Liver (tissue), 9 donors: ENCODE measurements around the gene VAC14. TPM values are rescaled to one million over a fixed set of nuclear protein-coding genes. Genes with fewer than 3 reads are reported as not detected.

Experiments used
- DNase-seq: peaks from one replicate; pipeline ENCODE4 v3.0.0-alpha.2; 2017; ENCODE audit warnings: low spot score
- H3K27ac ChIP-seq, 2 donors: one replicate each; pipeline ENCODE4 v1.7.0; 2013; ENCODE audit warnings: inconsistent platforms in 2 of 2, low read length in 2 of 2, control low read depth in 1 of 2, low read depth in 1 of 2, mild to moderate bottlenecking in 1 of 2
- H3K27me3 ChIP-seq, 4 donors: one replicate each; pipeline versions ENCODE4 v1.6.1 to v1.7.0; 2013; ENCODE audit warnings: low read length in 3 of 4, inconsistent platforms in 1 of 4, mild to moderate bottlenecking in 1 of 4, moderate library complexity in 1 of 4; ENCODE audit not compliant: control insufficient read depth in 4 of 4, insufficient read depth in 4 of 4
- H3K36me3 ChIP-seq, 4 donors: one replicate each; pipeline versions ENCODE4 v1.6.1 to v1.7.0; 2013; ENCODE audit warnings: low read length in 3 of 4, mild to moderate bottlenecking in 3 of 4, low read depth in 1 of 4, moderate library complexity in 1 of 4; ENCODE audit not compliant: control insufficient read depth in 4 of 4, insufficient read depth in 3 of 4
- H3K4me1 ChIP-seq, 4 donors: one replicate each; pipeline versions ENCODE4 v1.6.1 to v1.7.0; 2013; ENCODE audit warnings: low read length in 3 of 4, mild to moderate bottlenecking in 3 of 4, moderate library complexity in 1 of 4; ENCODE audit not compliant: control insufficient read depth in 4 of 4, insufficient read depth in 4 of 4
- H3K4me3 ChIP-seq, 3 donors: one replicate each; pipeline versions ENCODE4 v1.6.1 to v1.7.0; 2013; ENCODE audit warnings: low read length in 3 of 3, control low read depth in 1 of 3, low read depth in 1 of 3, mild to moderate bottlenecking in 1 of 3
- H3K9ac ChIP-seq, 2 donors: one replicate each; pipeline ENCODE4 v1.7.0; 2013; ENCODE audit warnings: low read length in 2 of 2, mild to moderate bottlenecking in 2 of 2, moderate library complexity in 2 of 2, control low read depth in 1 of 2, low read depth in 1 of 2
- H3K9me3 ChIP-seq, 4 donors: one replicate each; pipeline versions ENCODE4 v1.6.1 to v1.7.0; 2013; ENCODE audit warnings: low read length in 3 of 4; ENCODE audit not compliant: control insufficient read depth in 4 of 4
- ATF3 ChIP-seq: IDR thresholded peaks from 2 replicates; pipeline ENCODE4 v1.6.1; 2016; ENCODE audit warnings: antibody characterized with exemption
- EGR1 ChIP-seq, 2 donors: IDR thresholded peaks; 2 replicates each; pipeline ENCODE4 v1.6.1; 2016 to 2018; ENCODE audit warnings: antibody characterized with exemption in 2 of 2, low read depth in 2 of 2
- FOXA1 ChIP-seq: IDR thresholded peaks from 2 replicates; pipeline ENCODE4 v1.6.1; 2016; ENCODE audit warnings: antibody characterized with exemption
- FOXA2 ChIP-seq: IDR thresholded peaks from 2 replicates; pipeline ENCODE4 v1.6.1; 2016; ENCODE audit warnings: antibody characterized with exemption
- GABPA ChIP-seq, 2 donors: IDR thresholded peaks in 1 of 2; conservative IDR thresholded peaks in 1 of 2; 2 replicates each; pipeline ENCODE4 v1.6.1; 2016; ENCODE audit warnings: antibody characterized with exemption in 2 of 2, mild to moderate bottlenecking in 1 of 2, moderate library complexity in 1 of 2
- HNF4A ChIP-seq, 2 donors: conservative IDR thresholded peaks; 2 replicates each; pipeline ENCODE4 v1.6.1; 2016; ENCODE audit warnings: antibody characterized with exemption in 2 of 2, mild to moderate bottlenecking in 2 of 2
- HNF4G ChIP-seq: IDR thresholded peaks from 2 replicates; pipeline ENCODE4 v1.6.1; 2016; ENCODE audit warnings: antibody characterized with exemption
- JUND ChIP-seq, 2 donors: IDR thresholded peaks; 2 replicates each; pipeline ENCODE4 v1.6.1; 2016; ENCODE audit warnings: antibody characterized with exemption in 2 of 2
- NR2F2 ChIP-seq: IDR thresholded peaks from 2 replicates; pipeline ENCODE4 v1.6.1; 2016; ENCODE audit warnings: antibody characterized with exemption
- RAD21 ChIP-seq, 2 donors: IDR thresholded peaks; 2 replicates each; pipeline ENCODE4 v1.6.1; 2016; ENCODE audit warnings: antibody characterized with exemption in 2 of 2, mild to moderate bottlenecking in 2 of 2
- RXRA ChIP-seq, 2 donors: IDR thresholded peaks; 2 replicates each; pipeline ENCODE4 v1.6.1; 2017 to 2018; ENCODE audit warnings: antibody characterized with exemption in 2 of 2, mild to moderate bottlenecking in 1 of 2
- SP1 ChIP-seq: IDR thresholded peaks from 2 replicates; pipeline ENCODE4 v1.6.1; 2018; ENCODE audit warnings: antibody characterized with exemption, mild to moderate bottlenecking
- TAF1 ChIP-seq: conservative IDR thresholded peaks from 2 replicates; pipeline ENCODE4 v1.6.1; 2016; ENCODE audit warnings: antibody characterized with exemption, mild to moderate bottlenecking
- YY1 ChIP-seq: IDR thresholded peaks from 2 replicates; pipeline ENCODE4 v1.6.1; 2016; ENCODE audit warnings: antibody characterized with exemption, mild to moderate bottlenecking
- WGBS: extraction: QIAGEN DNeasy Blood & Tissue Kit; methylation state at CpG from one replicate; pipeline ENCODE4 v1.1.7; 2013; 5-methylcytosine and 5-hydroxymethylcytosine counted together
- polyA plus RNA-seq, 2 donors: library from polyadenylated mRNA; stranded (reverse) in 1 of 2; unstranded in 1 of 2; fragments of 200-250 nt in 1 of 2; fragments of >200 nt in 1 of 2; fragmentation: Nextera tagmentation in 1 of 2; extraction: Ambion mirVana in 1 of 2; gene quantifications; one replicate each; pipeline versions ENCODE4 v1.2.1 to v1.2.3, GENCODE V29; 2013 to 2015
- total RNA-seq, 2 donors: library from RNA; depleted of rRNA; stranded (reverse); fragments of >200 nt; gene quantifications; one replicate each; pipeline ENCODE4 v1.2.3, GENCODE V29; 2014
- TF ChIP-seq, protein P1 (sequence below): IDR thresholded peaks from 2 replicates; pipeline ENCODE4 v1.6.1; 2016; ENCODE audit warnings: antibody characterized with exemption, mild to moderate bottlenecking
- TF ChIP-seq, protein P2 (sequence below): fragments of 150-350 bp; IDR thresholded peaks from 2 replicates; pipeline ENCODE4 v1.5.1; 2017; ENCODE audit warnings: improper control_type of control experiment, low read depth, low read length; ENCODE audit not compliant: missing input control
- TF ChIP-seq, protein P3 (sequence below): IDR thresholded peaks from 2 replicates; pipeline ENCODE4 v1.6.1; 2016; ENCODE audit warnings: antibody characterized with exemption
- TF ChIP-seq, protein P4 (sequence below): IDR thresholded peaks from 2 replicates; pipeline ENCODE4 v1.6.1; 2016; ENCODE audit warnings: antibody characterized with exemption
- donor health status: healthy.
- donor health status: healthy.
- donor health status: healthy.
- donor health status: healthy.
- donor health status: healthy.

Gene VAC14
- total and polyA plus RNA-seq, 4 donors, result 16.7 to 29.8 (median 20.5) TPM

GRCh38 chr16:70664325-70665112, 136.4 kb downstream of the VAC14 start:
- H3K9ac ChIP-seq, result no peak overlapping the region
- no peak overlapping the region for H3K4me3 ChIP-seq
- DNase-seq, result no peak
- 93% methylated on average over 39 of the region's 39 CpGs for WGBS
- TF ChIP-seq SP1 (no peak), YY1 (no peak), HNF4A (conservative IDR thresholded peaks at IDR 0.05) (no peak), GABPA (IDR thresholded peaks at IDR 0.05 in 1 of 2, conservative IDR thresholded peaks at IDR 0.05 in 1 of 2) (no peak), EGR1 (IDR thresholded peaks at IDR 0.05; ENCODE audit: low read depth in 2 of 2) (no peak), ATF3 (no peak), FOXA2 (no peak), RXRA (IDR thresholded peaks at IDR 0.05) (no peak), TAF1 (no peak), HNF4G (no peak), NR2F2 (no peak), JUND (IDR thresholded peaks at IDR 0.05) (no peak), FOXA1 (no peak), RAD21 (IDR thresholded peaks at IDR 0.05) (no peak)
- TF ChIP-seq, protein P1, sequence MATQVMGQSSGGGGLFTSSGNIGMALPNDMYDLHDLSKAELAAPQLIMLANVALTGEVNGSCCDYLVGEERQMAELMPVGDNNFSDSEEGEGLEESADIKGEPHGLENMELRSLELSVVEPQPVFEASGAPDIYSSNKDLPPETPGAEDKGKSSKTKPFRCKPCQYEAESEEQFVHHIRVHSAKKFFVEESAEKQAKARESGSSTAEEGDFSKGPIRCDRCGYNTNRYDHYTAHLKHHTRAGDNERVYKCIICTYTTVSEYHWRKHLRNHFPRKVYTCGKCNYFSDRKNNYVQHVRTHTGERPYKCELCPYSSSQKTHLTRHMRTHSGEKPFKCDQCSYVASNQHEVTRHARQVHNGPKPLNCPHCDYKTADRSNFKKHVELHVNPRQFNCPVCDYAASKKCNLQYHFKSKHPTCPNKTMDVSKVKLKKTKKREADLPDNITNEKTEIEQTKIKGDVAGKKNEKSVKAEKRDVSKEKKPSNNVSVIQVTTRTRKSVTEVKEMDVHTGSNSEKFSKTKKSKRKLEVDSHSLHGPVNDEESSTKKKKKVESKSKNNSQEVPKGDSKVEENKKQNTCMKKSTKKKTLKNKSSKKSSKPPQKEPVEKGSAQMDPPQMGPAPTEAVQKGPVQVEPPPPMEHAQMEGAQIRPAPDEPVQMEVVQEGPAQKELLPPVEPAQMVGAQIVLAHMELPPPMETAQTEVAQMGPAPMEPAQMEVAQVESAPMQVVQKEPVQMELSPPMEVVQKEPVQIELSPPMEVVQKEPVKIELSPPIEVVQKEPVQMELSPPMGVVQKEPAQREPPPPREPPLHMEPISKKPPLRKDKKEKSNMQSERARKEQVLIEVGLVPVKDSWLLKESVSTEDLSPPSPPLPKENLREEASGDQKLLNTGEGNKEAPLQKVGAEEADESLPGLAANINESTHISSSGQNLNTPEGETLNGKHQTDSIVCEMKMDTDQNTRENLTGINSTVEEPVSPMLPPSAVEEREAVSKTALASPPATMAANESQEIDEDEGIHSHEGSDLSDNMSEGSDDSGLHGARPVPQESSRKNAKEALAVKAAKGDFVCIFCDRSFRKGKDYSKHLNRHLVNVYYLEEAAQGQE, result no peak
- TF ChIP-seq, protein P2, sequence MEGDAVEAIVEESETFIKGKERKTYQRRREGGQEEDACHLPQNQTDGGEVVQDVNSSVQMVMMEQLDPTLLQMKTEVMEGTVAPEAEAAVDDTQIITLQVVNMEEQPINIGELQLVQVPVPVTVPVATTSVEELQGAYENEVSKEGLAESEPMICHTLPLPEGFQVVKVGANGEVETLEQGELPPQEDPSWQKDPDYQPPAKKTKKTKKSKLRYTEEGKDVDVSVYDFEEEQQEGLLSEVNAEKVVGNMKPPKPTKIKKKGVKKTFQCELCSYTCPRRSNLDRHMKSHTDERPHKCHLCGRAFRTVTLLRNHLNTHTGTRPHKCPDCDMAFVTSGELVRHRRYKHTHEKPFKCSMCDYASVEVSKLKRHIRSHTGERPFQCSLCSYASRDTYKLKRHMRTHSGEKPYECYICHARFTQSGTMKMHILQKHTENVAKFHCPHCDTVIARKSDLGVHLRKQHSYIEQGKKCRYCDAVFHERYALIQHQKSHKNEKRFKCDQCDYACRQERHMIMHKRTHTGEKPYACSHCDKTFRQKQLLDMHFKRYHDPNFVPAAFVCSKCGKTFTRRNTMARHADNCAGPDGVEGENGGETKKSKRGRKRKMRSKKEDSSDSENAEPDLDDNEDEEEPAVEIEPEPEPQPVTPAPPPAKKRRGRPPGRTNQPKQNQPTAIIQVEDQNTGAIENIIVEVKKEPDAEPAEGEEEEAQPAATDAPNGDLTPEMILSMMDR, result no peak
- TF ChIP-seq, protein P3, sequence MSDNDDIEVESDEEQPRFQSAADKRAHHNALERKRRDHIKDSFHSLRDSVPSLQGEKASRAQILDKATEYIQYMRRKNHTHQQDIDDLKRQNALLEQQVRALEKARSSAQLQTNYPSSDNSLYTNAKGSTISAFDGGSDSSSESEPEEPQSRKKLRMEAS, result no peak
- TF ChIP-seq, protein P4, sequence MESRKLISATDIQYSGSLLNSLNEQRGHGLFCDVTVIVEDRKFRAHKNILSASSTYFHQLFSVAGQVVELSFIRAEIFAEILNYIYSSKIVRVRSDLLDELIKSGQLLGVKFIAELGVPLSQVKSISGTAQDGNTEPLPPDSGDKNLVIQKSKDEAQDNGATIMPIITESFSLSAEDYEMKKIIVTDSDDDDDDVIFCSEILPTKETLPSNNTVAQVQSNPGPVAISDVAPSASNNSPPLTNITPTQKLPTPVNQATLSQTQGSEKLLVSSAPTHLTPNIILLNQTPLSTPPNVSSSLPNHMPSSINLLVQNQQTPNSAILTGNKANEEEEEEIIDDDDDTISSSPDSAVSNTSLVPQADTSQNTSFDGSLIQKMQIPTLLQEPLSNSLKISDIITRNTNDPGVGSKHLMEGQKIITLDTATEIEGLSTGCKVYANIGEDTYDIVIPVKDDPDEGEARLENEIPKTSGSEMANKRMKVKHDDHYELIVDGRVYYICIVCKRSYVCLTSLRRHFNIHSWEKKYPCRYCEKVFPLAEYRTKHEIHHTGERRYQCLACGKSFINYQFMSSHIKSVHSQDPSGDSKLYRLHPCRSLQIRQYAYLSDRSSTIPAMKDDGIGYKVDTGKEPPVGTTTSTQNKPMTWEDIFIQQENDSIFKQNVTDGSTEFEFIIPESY, result no peak
- no peaks in the 10 kb centered on the region for H3K9me3 ChIP-seq
- H3K27ac ChIP-seq, result no peak overlapping the region
- H3K36me3 ChIP-seq, result peaks cover 40 to 57% (median 50%) of the 10 kb centered on the region in 4 donors
- H3K4me1 ChIP-seq, result no peaks in the 10 kb centered on the region
- no peaks in the 10 kb centered on the region for H3K27me3 ChIP-seq
